Caco-2 (cell line): ENCODE measurements around the gene PALLD. TPM values are rescaled to one million over a fixed set of nuclear protein-coding genes. Genes with fewer than 3 reads are reported as not detected.

Experiments used
- BruUV-seq: library from RNA; stranded (reverse); fragments of 400-500 nt; replicated peaks from 2 replicates; lab custom pipeline; 2021; lab: Mats Ljungman, UMichigan
- CTCF ChIA-PET: fragments of 300-600 bp; sonication (Branson Sonifier 250); formaldehyde crosslinking; loops from one replicate; lab custom pipeline; 2022; ENCODE audit warnings: antibody characterized with exemption; lab: Charles Lee
- POLR2A ChIA-PET: fragments of 300-600 bp; sonication (Branson Sonifier 250); formaldehyde crosslinking; loops from one replicate; lab custom pipeline; 2022; ENCODE audit warnings: antibody characterized with exemption; lab: Charles Lee
- DNase-seq, 2 experiments: peaks; one replicate each; pipeline versions ENCODE4 v3.0.0 to v3.0.0-alpha.2; 2020 to 2022
- H3K27me3 ChIP-seq: replicated peaks from 2 replicates; pipeline ENCODE4 v1.6.0; 2011; ENCODE audit warnings: low read length; ENCODE audit not compliant: control insufficient read depth, insufficient read depth
- H3K36me3 ChIP-seq: 2 replicates; pipeline ENCODE4 v1.5.1; 2011; ENCODE audit warnings: low read length; ENCODE audit not compliant: control insufficient read depth, insufficient read depth
- H3K4me1 ChIP-seq: fragments of 250-450 bp; sonication (Bioruptor Pico); 2 replicates; pipeline ENCODE4 v1.5.1; 2020; ENCODE audit warnings: mild to moderate bottlenecking
- H3K4me3 ChIP-seq: 2 replicates; pipeline ENCODE4 v1.5.1; 2011; ENCODE audit warnings: low read depth, mild to moderate bottlenecking, control low read depth, low read length
- H3K9me3 ChIP-seq: fragments of 250-450 bp; sonication (Bioruptor Pico); 2 replicates; pipeline ENCODE4 v1.5.1; 2020; ENCODE audit warnings: mild to moderate bottlenecking, moderate library complexity
- H3K27ac Mint-ChIP-seq: one replicate; pipeline ENCODE4 v1.8.0; 2022; ENCODE audit warnings: mixed read lengths; ENCODE audit not compliant: unreplicated experiment
- H3K27me3 Mint-ChIP-seq: one replicate; pipeline ENCODE4 v1.8.0; 2022; ENCODE audit warnings: mixed read lengths; ENCODE audit not compliant: insufficient read depth, unreplicated experiment
- H3K36me3 Mint-ChIP-seq: one replicate; pipeline ENCODE4 v1.8.0; 2022; ENCODE audit warnings: mild to moderate bottlenecking, mixed read lengths; ENCODE audit not compliant: insufficient read depth, unreplicated experiment
- H3K4me1 Mint-ChIP-seq: one replicate; pipeline ENCODE4 v1.8.0; 2022; ENCODE audit warnings: low read depth, mixed read lengths; ENCODE audit not compliant: unreplicated experiment
- H3K4me3 Mint-ChIP-seq: one replicate; pipeline ENCODE4 v1.8.0; 2022; ENCODE audit warnings: mild to moderate bottlenecking, moderate library complexity, mixed read lengths; ENCODE audit not compliant: unreplicated experiment
- H3K9me3 Mint-ChIP-seq: one replicate; pipeline ENCODE4 v1.8.0; 2022; ENCODE audit warnings: mixed read lengths; ENCODE audit not compliant: unreplicated experiment
- CTCF ChIP-seq, 2 experiments: fragments of 200-600 bp in 1 of 2; IDR thresholded peaks; 1 replicate in 1 of 2; 2 replicates in 1 of 2; pipeline versions ENCODE4 v1.5.1 to v1.8.0; 2011 to 2022; ENCODE audit warnings: antibody characterized with exemption in 1 of 2, control low read depth in 1 of 2, inconsistent platforms in 1 of 2, low read depth in 1 of 2, low read length in 1 of 2, mild to moderate bottlenecking in 1 of 2, moderate library complexity in 1 of 2; ENCODE audit not compliant: insufficient read depth in 1 of 2, severe bottlenecking in 1 of 2, unreplicated experiment in 1 of 2
- intact Hi-C: fragments of 100-400 bp; cut with micrococcal nuclease; formaldehyde crosslinking; loops from one replicate; pipeline ENCODE4 v1.10.0; 2022; ENCODE audit not compliant: unreplicated experiment
- total RNA-seq: library from RNA; stranded (reverse); gene quantifications from 2 replicates; pipeline ENCODE4 v1.2.3, GENCODE V29; 2022

PALLD gene
- total RNA-seq, 1 experiment from 2014 or later, result 12.3 TPM

DNA sequence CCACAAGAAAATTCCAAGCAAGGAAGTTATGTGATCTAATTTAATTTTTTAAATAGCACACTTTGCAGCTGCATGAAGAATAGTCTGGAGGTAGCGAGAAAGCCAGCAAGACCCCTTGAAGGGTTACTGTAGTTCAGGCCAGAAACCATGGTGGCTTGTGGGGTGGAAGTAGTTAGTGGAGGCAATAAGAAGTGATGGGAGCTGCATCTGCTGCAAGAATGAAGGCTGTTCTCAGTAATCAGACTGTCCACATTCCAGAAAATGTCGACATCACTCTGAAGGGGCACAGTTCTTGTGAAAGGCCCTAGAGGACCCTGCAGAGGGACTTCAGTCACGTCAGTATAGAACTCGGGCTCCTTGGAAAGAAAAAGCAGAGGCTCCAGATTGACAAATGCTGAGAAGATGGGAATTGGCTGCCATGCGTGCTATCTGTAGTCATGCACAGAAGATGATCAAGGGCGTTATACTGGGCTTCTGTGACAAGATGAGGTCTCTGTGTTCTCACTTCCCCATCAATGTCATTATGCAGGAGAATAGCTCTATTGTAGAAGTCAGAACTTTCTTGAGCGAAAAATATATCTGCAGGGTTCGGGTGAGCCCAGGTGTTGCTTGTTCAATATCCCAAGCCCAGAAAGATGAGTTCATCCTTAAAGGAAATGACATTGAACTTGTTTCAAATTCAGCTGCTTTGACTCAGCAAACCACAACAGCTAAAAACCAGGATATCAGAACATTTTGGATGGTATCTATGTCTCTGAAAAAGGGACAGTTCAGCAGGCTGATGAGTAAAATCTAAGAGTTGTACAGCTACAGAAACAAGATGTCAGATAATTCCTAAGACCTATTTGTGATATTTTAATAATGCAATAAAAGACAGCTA lies 259.0 kb downstream of the PALLD start:
- H3K4me1 Mint-ChIP-seq, result peaks cover 16% of the 10 kb centered on the region
- no peak overlapping the region for H3K27ac Mint-ChIP-seq
- H3K9me3 ChIP-seq, result no peaks in the 10 kb centered on the region
- no peak overlapping the region for H3K4me3 ChIP-seq
- no TSS peak for BruUV-seq
- no peak for TF ChIP-seq CTCF (IDR thresholded peaks at IDR 0.05; ENCODE audit: insufficient read depth in 1 of 2, low read depth in 1 of 2, low read length in 1 of 2, severe bottlenecking in 1 of 2, unreplicated experiment in 1 of 2)
- no peak overlapping the region for H3K4me3 Mint-ChIP-seq
- no peak for DNase-seq
- H3K36me3 Mint-ChIP-seq, result no peaks in the 10 kb centered on the region
- intact Hi-C loops, result no loop called here
- H3K27me3 Mint-ChIP-seq, result no peaks in the 10 kb centered on the region
- CTCF ChIA-PET, result no interaction called here
- H3K4me1 ChIP-seq, result peaks cover 2% of the 10 kb centered on the region; the same call in 1 of the 2 replicates
- no peaks in the 10 kb centered on the region for H3K27me3 ChIP-seq
- POLR2A ChIA-PET, result no interaction called here
- no peaks in the 10 kb centered on the region for H3K9me3 Mint-ChIP-seq
- H3K36me3 ChIP-seq, result no peaks in the 10 kb centered on the region

DNA sequence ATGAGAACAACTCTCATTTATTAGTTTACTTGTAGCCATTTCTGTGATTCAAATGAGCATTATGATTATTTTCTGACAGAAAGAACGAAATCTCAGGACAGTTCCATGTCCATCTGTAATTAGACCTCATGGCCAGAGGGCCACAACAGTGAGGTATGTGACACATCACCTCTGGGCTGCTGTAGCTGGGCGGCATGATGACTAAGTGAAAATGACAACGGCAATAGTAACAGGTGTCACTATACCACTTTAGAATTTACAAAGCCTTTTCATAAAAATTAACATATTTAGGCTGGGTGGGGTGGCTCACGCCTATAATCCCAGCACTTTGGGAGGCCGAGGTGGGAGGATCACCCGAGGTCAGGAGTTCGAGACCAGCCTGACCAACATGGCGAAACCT lies 260.6 kb downstream of the PALLD start:
- H3K27me3 ChIP-seq, result no peaks in the 10 kb centered on the region
- no peak overlapping the region for H3K27ac Mint-ChIP-seq
- CTCF ChIA-PET, result no interaction called here

DNA sequence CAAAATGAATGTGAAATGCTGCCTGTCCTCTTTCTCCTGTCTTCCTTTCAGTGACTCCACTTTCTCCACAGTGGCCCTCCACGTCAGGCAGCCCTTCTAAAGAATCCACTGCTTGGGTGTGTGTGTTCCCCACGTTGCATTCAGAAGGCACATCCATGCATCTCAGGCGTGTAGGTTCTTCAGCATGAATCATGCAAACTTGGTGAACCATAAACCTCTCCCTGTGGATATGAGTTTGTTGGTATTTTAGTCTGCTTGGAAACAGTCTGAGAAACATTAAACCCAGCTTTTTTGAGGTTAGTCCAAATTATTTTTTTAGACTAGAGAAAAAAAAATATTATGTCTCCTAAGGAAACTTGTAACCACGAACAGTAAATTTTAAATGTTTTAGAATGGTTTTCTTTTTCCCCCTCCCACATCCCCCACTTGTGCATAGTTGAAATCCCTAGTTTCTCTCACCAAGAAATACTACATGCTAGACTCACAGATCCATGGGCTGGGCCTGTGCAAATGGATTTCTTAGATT lies 261.6 kb downstream of the PALLD start:
- TF ChIP-seq CTCF (IDR thresholded peaks at IDR 0.05; ENCODE audit: insufficient read depth in 1 of 2, low read depth in 1 of 2, low read length in 1 of 2, severe bottlenecking in 1 of 2, unreplicated experiment in 1 of 2), result no peak
- CTCF ChIA-PET, result no interaction called here
- no peak overlapping the region for H3K27ac Mint-ChIP-seq

More for the DNA sequence above, 260.6 kb downstream of the PALLD start:
- H3K36me3 Mint-ChIP-seq, result no peaks in the 10 kb centered on the region
- H3K9me3 Mint-ChIP-seq, result no peaks in the 10 kb centered on the region
- no TSS peak for BruUV-seq
- no peak overlapping the region for H3K4me3 Mint-ChIP-seq
- H3K9me3 ChIP-seq, result no peaks in the 10 kb centered on the region
- no peak overlapping the region for H3K4me3 ChIP-seq
- no peaks in the 10 kb centered on the region for H3K36me3 ChIP-seq
- no peak for TF ChIP-seq CTCF (IDR thresholded peaks at IDR 0.05; ENCODE audit: insufficient read depth in 1 of 2, low read depth in 1 of 2, low read length in 1 of 2, severe bottlenecking in 1 of 2, unreplicated experiment in 1 of 2)
- DNase-seq, result no peak
- intact Hi-C loops, result no loop called here
- H3K4me1 Mint-ChIP-seq, result peaks cover 16% of the 10 kb centered on the region
- peaks cover 2% of the 10 kb centered on the region; the same call in 1 of the 2 replicates for H3K4me1 ChIP-seq
- POLR2A ChIA-PET, result no interaction called here
- no peaks in the 10 kb centered on the region for H3K27me3 Mint-ChIP-seq

More for the DNA sequence above, 261.6 kb downstream of the PALLD start:
- H3K4me3 Mint-ChIP-seq, result no peak overlapping the region
- BruUV-seq, result no TSS peak
- H3K4me1 Mint-ChIP-seq, result peaks cover 16% of the 10 kb centered on the region
- Histone ChIP-seq H3K36me3 (no peaks in the 10 kb centered on the region), H3K9me3 (no peaks in the 10 kb centered on the region), H3K27me3 (no peaks in the 10 kb centered on the region), H3K4me3 (no peak overlapping the region), H3K4me1 (peaks cover 2% of the 10 kb centered on the region; the same call in 1 of the 2 replicates)
- no peaks in the 10 kb centered on the region for H3K9me3 Mint-ChIP-seq
- DNase-seq, result no peak
- POLR2A ChIA-PET, result no interaction called here
- H3K36me3 Mint-ChIP-seq, result no peaks in the 10 kb centered on the region
- intact Hi-C loops, result no loop called here
- no peaks in the 10 kb centered on the region for H3K27me3 Mint-ChIP-seq
